Mesothelial cell of epicardium (in vitro differentiated cells): ENCODE results near the gene MN1. TPM values are rescaled to one million over a fixed set of nuclear protein-coding genes. Genes with fewer than 3 reads are reported as not detected.

Experiments used
- DNase-seq, 2 experiments: peaks; one replicate each; pipeline ENCODE4 v3.0.0; 2021; ENCODE audit warnings: low spot score in 2 of 2; ENCODE audit not compliant: unreplicated experiment in 2 of 2
- H3K27ac Mint-ChIP-seq: 2 replicates; pipeline ENCODE4 v1.8.0; 2021; ENCODE audit warnings: mixed read lengths
- H3K27me3 Mint-ChIP-seq: 2 replicates; pipeline ENCODE4 v1.8.0; 2021; ENCODE audit warnings: low read depth, mixed read lengths
- H3K36me3 Mint-ChIP-seq: 2 replicates; pipeline ENCODE4 v1.8.0; 2021; ENCODE audit warnings: mixed read lengths
- H3K4me1 Mint-ChIP-seq: 2 replicates; pipeline ENCODE4 v1.8.0; 2021; ENCODE audit warnings: mixed read lengths
- H3K4me3 Mint-ChIP-seq: 2 replicates; pipeline ENCODE4 v1.8.0; 2021; ENCODE audit warnings: mild to moderate bottlenecking, moderate library complexity, mixed read lengths
- H3K9me3 Mint-ChIP-seq: 2 replicates; pipeline ENCODE4 v1.8.0; 2021; ENCODE audit warnings: mixed read lengths
- CTCF ChIP-seq: fragments of 200-600 bp; sonication (generic); IDR thresholded peaks from one replicate; pipeline ENCODE4 v1.5.0; 2021; ENCODE audit warnings: antibody characterized with exemption; ENCODE audit not compliant: unreplicated experiment
- total RNA-seq: library from RNA; stranded (reverse); gene quantifications from 3 replicates; pipeline ENCODE4 v1.2.1, GENCODE V29; 2021

MN1 gene
- total RNA-seq, 1 donor from 2014 or later, result 47.8 TPM

GRCh38 chr22:27778294-27779090, 23.1 kb downstream of the MN1 start:
- Mint-ChIP-seq H3K27ac (no peak overlapping the region), H3K9me3 (no peaks in the 10 kb centered on the region), H3K27me3 (no peaks in the 10 kb centered on the region), H3K4me3 (no peak overlapping the region), H3K36me3 (peaks cover 15% of the 10 kb centered on the region), H3K4me1 (peaks cover 16% of the 10 kb centered on the region)
- no peak for DNase-seq
- no peak for TF ChIP-seq CTCF

- Mint-ChIP-seq H3K27me3 (no peaks in the 10 kb centered on the region), H3K4me3 (no peak overlapping the region)
Observed at GRCh38 chr22:27777128-27777527, 24.4 kb downstream of the MN1 start.

GRCh38 chr22:27776650-27776958, 25.0 kb downstream of the MN1 start:
- Mint-ChIP-seq H3K36me3 (peaks cover 14% of the 10 kb centered on the region), H3K27ac (peak overlapping the region; percentile 35), H3K27me3 (no peaks in the 10 kb centered on the region), H3K9me3 (no peaks in the 10 kb centered on the region), H3K4me3 (no peak overlapping the region), H3K4me1 (peaks cover 16% of the 10 kb centered on the region)
- DNase-seq, result no peak
- TF ChIP-seq CTCF, result no peak

More at GRCh38 chr22:27777128-27777527, 24.4 kb downstream of the MN1 start:
- Mint-ChIP-seq H3K9me3 (no peaks in the 10 kb centered on the region), H3K4me1 (peaks cover 16% of the 10 kb centered on the region), H3K36me3 (peaks cover 15% of the 10 kb centered on the region), H3K27ac (no peak overlapping the region)
- no peak for TF ChIP-seq CTCF
- no peak for DNase-seq

GRCh38 chr22:27775758-27776649, 25.6 kb downstream of the MN1 start:
- DNase-seq, result no peak
- H3K9me3 Mint-ChIP-seq, result no peaks in the 10 kb centered on the region
- TF ChIP-seq CTCF, result no peak
- no peaks in the 10 kb centered on the region for H3K27me3 Mint-ChIP-seq
- H3K4me1 Mint-ChIP-seq, result peaks cover 16% of the 10 kb centered on the region
- peak overlapping the region; percentile 61 for H3K27ac Mint-ChIP-seq
- no peak overlapping the region for H3K4me3 Mint-ChIP-seq
- H3K36me3 Mint-ChIP-seq, result peaks cover 12% of the 10 kb centered on the region

GRCh38 chr22:27775087-27775698, 26.4 kb downstream of the MN1 start:
- Mint-ChIP-seq H3K27ac (peak overlapping the region; percentile 61), H3K4me3 (no peak overlapping the region), H3K36me3 (peaks cover 8% of the 10 kb centered on the region), H3K27me3 (no peaks in the 10 kb centered on the region), H3K9me3 (no peaks in the 10 kb centered on the region), H3K4me1 (peaks cover 16% of the 10 kb centered on the region)
- no peak for TF ChIP-seq CTCF
- no peak for DNase-seq
